ENCODE data around the gene DEDD.

DEDD gene

DNA sequence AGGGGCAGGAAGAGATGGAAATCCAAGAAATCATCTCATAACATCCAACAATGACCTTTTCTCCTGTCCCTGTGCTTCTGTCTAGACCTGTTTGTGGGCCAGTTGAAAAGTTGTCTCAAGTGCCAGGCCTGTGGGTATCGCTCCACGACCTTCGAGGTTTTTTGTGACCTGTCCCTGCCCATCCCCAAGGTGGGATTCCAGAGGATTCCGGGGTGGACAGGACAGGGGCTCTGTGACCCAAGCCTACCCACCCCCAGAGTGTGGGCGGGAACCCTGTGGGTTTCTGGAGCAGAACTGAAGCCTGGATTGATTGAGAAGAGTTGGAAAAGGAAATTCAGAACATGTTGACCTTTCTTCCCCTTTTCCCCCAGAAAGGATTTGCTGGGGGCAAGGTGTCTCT is 31.3 kb upstream of the DEDD start:
- no peak for DNase-seq (ENCODE audit: low spot score)

DNA sequence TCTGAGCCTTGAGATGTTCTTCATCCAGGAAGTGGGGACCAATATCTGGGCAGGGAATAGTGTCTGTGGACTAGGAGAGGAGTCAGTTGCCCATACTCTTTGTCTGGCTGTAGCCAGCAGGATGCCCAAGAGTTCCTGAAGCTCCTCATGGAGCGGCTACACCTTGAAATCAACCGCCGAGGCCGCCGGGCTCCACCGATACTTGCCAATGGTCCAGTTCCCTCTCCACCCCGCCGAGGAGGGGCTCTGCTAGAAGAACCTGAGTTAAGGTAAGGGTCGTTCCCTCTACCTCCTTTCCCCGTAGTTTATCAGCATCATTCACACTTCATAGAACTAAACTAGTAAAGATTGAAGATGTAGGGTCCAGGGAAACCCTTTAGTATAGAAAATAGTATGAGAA is 30.3 kb upstream of the DEDD start:
- no peak for DNase-seq (ENCODE audit: low spot score)

DNA sequence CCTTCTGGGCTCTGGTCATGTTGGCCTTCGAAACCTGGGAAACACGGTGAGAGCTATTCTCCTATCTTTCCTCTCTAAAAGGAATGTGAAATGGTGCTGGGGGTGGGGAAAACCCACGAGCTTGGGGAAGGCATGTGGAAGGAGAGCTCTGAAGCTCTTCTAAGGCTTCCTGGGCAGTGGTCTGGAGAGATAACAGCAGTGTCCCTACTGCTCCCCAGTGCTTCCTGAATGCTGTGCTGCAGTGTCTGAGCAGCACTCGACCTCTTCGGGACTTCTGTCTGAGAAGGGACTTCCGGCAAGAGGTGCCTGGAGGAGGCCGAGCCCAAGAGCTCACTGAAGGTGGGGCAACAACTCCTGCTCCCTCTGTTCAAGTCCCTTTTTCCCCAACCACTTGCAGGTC is 29.6 kb upstream of the DEDD start:
- no peak for DNase-seq (ENCODE audit: low spot score)

DNA sequence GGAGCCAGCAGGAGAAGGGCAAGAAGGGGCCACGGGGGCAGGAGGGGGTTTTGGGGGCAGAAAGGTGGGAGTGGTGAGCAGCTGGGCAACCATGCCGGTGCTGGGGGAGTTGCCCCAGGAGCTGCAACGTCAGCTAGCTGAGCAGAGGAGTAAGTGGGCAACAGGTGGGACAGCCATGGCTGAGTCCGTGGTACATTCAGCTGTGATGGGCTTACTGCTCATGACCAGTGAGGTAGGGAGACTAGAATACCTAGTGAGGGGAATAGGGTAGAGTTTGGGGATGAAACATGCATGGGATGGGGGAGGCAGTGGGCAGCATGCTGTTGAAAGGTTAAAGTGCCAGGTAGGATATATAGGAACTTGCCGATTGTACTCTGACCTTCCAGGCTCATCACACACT is 29.2 kb upstream of the DEDD start:
- no peak for DNase-seq (ENCODE audit: low spot score)

GRCh38 chr1:161160671-161161145 is 28.2 kb upstream of the DEDD start:
- no peak for DNase-seq (ENCODE audit: low spot score)

DNA sequence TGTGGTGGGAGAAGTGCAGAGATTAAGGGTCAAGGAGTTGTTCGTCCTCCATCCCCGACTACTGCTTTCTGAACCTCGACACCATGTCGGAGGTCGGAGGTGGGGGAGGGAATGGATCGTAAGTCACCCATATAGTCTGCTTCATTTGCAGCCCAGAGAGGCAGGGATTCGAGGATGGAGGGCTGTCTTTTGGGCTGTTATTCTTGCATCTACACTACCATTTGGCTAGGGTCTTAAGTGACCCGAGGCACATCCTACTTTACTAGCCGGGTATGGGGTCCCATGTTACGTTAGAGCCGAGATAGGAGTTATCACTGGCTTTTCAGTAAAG is 27.4 kb upstream of the DEDD start:
- DNase-seq (ENCODE audit: low spot score) = no peak

DNA sequence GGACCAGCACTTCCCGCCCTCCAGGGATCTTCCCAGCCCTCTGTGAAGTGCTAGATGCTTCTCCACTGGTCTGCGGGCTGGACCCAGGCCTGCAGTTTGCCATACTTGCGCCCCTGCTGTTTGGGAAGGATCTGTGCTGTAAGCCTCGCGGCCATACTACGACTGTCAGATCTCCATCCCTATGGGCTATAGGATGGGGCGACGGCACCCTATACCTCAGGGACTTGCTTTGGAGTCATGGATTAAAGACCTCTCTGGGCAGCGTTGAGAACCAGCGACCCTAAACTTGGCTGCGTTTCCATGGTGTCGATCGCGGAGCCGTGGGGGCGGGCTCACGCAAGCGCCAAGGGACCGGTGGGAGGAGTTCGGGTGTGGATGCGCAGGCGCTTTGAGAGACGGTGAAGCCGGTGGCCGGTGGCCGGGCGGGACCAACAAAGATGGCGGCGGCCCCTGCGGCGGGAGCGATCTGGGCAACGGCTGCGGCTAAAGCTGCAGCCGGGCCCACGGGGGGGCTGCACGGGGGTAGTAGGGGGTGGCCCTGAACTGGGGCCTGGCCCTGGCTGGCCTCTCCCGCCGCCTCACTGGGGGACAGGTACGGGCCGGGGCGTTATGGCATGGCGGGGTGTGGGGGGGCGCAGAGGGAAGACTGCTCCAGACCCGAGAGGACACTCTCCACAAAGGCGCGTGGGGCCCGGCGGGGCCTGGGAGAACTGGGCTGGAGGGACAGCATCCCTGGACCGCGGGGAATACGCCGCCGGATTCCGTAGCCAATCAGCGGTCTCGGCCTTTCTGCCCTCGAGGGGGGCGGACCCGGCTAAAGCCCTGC is 26.8 kb upstream of the DEDD start, which contains the start of gene USP21:
Gene USP21, plus strand, starts transcription at position 414 of the 826 bp plus-strand sequence. CDS start 1,141 bp downstream, outside the sequence.
- DNase-seq (ENCODE audit: low spot score) = peak; percentile 92

- no peak for DNase-seq (ENCODE audit: low spot score)
Measured at GRCh38 chr1:161158316-161159010, 26.0 kb upstream of the DEDD start.

GRCh38 chr1:161157867-161158266 is 25.4 kb upstream of the DEDD start:
- no peak for DNase-seq (ENCODE audit: low spot score)

- DNase-seq (ENCODE audit: low spot score) = peak; percentile 91
Measured at GRCh38 chr1:161153682-161154337, 21.3 kb upstream of the DEDD start, which contains the start of gene UFC1. Gene UFC1 (plus strand): TSS chr1:161153978. CDS start chr1:161153998, 20 bp downstream.

DNA sequence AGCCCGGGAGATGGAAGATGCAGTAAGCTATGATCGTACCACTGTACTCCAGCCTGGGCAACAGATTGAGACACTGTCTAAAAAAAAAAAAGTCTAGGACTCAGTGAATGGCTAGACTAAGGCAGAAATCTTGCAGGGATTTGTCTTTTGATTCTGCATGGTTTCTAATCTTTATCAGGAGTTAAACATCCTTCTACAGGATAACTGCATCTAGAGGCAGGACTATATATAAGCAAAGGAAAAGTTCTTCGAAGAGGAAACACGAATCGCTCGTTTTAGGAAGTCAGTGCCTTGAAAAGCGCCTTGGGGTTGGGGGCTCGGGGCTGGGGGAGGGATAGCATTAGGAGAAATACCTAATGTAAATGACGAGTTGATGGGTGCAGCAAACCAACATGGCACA is 20.7 kb upstream of the DEDD start:
- no peak for DNase-seq (ENCODE audit: low spot score)

DNA sequence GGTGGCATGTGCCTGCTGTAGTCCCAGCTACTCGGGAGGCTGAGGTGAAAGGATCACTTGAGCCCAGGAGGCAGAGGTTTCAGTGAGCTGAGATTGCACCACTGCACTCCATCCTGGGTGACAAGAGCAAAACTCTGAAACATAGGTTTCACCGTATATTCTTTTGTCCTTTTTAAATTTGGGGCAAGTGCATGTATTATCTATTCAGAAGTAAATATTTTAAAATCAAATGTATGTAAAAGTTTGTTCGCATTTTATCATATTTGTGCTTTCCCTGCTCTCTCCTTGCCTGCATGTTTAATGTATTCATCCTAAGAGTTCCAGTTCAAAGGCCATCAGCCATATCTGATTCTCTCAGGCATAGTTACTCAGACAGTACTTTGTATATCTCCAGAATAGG is 13.4 kb upstream of the DEDD start:
- no peak for DNase-seq (ENCODE audit: low spot score)

- DNase-seq (ENCODE audit: low spot score) = no peak
Measured at GRCh38 chr1:161140755-161141400, 8.4 kb upstream of the DEDD start.

DNA sequence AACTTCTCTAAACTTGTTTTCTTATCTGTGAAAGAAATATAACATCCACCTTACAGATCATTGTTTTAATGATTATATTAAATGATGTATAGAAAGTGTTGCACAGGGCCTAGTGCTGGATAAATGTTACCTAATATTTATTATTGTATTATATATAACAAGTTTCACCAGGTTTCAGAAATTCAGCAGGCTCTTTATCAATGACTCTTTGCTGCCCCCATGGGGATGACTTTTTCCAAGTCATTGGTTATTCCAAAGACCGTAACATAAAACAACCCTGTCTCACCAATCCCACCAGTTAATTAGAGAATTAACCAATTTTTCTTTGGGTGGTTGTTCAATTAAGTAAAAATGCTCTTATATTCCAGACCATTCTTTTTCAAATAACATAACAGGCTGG is 7.3 kb upstream of the DEDD start:
- DNase-seq (ENCODE audit: low spot score) = no peak

DNA sequence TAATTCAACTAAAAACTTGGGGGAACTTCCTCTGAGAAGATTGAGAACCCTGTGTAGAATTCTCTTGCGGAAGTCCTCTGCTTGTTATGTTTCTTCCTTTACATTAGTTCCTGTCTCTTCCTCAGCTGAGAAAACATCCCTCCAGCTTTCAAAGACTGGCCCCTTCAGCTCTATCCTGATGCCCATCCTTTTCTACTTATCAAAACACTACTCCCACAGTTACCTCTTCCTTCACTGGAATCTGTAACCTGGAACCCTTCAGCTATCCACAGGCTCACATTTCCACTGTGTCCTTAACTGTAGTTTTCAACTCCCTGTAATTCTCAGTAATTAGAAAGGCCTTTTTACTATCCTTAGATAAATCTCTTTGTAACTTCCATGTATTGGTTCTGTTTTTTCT is 6.0 kb upstream of the DEDD start:
- no peak for DNase-seq (ENCODE audit: low spot score)

GRCh38 chr1:161137881-161138280 is 5.4 kb upstream of the DEDD start:
- no peak for DNase-seq (ENCODE audit: low spot score)

DNA sequence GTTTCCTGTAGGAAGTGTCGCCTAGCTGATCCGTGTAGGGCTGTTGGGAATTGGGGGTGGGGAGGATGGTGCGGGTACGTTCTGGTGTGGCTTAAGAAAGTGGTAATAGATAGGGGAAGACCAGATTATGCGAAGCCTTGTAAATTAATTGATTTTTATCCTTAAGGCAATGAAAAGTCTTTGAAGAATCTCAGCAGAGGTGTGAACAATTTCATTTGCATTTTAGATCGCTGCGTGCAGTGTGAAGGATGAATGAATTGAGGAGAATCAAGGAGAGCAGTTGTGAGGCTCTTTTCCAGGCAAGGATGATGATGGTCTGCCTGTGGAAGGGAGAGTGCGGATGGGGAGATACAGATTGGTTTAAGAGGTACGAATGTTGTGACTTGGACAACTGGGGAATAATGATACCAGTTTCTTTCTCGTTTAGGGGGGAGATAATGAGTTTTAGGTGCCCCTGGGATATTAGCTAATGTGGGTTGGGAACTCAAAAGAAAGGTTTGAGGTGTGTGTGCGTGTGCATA is 813 bp upstream of the DEDD start:
- no peak for DNase-seq (ENCODE audit: low spot score)

DNA sequence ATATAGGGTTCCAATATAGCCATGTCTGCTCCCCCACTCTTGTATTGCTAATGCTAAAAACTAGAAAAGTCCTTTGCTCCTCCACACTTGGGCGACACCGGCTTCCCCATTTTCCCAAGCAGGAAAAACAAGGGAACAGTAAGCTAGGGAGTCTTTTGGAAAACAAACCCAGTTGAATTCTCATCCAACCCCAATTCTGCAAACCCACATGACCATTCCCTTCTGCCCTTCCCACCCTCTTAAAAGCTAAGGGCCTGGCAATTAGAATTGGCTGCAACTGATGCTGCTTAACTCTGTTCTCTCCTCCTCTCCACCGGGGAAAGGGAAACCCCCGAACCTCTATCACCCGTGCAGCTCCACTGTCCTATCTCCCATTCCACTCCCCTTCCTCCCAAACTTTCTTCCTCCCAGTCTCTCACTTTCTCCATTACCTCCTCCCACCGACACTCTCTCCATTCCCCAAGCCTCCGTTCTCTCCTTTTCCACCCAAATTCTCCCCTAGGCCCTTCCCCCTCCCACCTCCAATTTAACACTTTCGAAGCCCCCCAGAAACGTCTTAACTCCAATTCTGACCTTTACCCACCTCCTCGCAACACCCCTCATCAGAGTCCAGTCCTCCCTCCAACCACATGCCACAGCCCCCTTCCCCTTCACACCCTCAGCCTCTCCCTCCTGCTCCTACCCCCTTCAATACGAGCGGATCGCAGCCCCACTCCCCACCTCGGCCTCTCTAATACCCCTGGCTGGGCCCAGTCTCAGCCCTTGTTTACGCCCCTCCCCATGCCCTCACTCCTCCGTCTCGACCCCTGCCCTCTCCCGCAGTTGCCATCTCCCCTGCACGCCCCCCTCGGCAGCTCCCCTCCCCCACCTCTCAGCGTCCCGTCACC is 701 bp downstream of the DEDD start:
- DNase-seq (ENCODE audit: low spot score) = no peak

GRCh38 chr1:161130266-161130665 is 2.2 kb downstream of the DEDD start:
- DNase-seq (ENCODE audit: low spot score) = no peak

DNA sequence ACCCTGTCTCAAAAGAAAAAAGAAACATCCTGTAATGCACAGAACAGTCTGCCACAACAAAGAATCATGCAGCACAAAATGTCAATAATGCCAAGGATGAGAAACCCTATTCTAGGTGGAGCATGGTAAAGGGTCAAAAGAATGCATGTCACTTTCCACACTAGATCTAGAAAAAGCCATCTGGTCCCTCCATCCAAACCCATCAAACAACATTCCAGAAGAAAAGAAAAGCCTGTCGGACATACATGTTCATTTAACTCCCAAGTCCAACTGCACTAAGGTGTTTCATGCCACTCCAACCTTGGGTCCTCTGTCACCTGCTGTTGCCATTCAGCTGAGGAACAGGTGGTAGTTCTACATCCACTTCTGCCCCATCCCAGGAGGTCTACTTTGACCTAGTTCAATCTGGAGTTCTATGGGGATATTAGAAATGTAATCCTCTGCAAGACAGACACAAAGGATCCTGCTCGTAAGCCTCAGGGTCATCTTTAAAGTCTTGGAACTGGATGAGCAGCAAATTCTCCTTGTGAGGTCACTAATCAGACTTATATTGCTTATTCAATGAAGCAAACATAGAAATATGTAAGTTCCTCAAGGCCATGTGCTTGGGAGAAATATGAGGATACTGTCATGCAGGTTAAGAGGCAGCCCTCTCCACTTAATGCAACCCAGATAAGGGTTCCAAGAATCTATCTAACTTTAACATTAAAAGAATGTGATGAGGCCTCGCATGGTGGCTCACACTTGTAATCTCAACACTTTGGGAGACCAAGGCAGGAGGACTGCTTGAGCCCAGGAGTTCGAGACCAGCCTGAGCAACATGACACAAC is 3.7 kb downstream of the DEDD start:
- DNase-seq (ENCODE audit: low spot score) = no peak
